HepG2 (cell line): ENCODE data around the gene SSC5D. TPM values are rescaled to one million over a fixed set of nuclear protein-coding genes. Genes with fewer than 3 reads are reported as not detected.
A peak's percentile ranks its signal among the peaks of the same experiment; 100 is the strongest.

ENCODE experiments used
- ATAC-seq: fragments of 200-7000 bp; cut with Tn5 transposase; 3 replicates; pipeline ENCODE4 v1.9.1; 2020; ENCODE audit warnings: mild to moderate bottlenecking, moderate library complexity
- BruUV-seq: library from RNA; stranded (reverse); fragments of 400-500 nt; replicated peaks from 2 replicates; lab custom pipeline; 2021; lab: Mats Ljungman, UMichigan
- CTCF ChIA-PET: fragments of 300-600 bp; formaldehyde crosslinking; extraction: SDS; loops from one replicate; lab custom pipeline; 2021; ENCODE audit warnings: low total read pairs, inconsistent platforms, low intra/inter-chr PET ratio; lab: Yijun Ruan, JAX
- POLR2A ChIA-PET: fragments of 350-600 bp; sonication (Branson Sonifier 250); formaldehyde crosslinking; loops from one replicate; lab custom pipeline; 2020; ENCODE audit warnings: antibody characterized with exemption, inconsistent platforms; lab: Yijun Ruan, JAX
- DNase-seq: peaks from one replicate; pipeline ENCODE4 v3.0.0-alpha.2; 2015; ENCODE audit warnings: low spot score
- FAIRE-seq: peaks from 3 replicates; lab custom pipeline; 2011; peaks lifted over from hg19 to GRCh38; lab: Jason Lieb, UNC
- H2AFZ ChIP-seq: one replicate; pipeline ENCODE4 v1.6.1; 2011; ENCODE audit warnings: low read length, inconsistent platforms
- H3K27ac ChIP-seq: fragments of 300-600 bp; 3 replicates; pipeline ENCODE4 v1.8.0; 2011; ENCODE audit warnings: mixed run types, mild to moderate bottlenecking, mixed read lengths, low read length, inconsistent platforms; ENCODE audit not compliant: insufficient read depth; ENCODE audit errors: extremely low read length
- H3K27me3 ChIP-seq, 2 experiments: fragments of 200-600 bp in 1 of 2; 2 replicates in 1 of 2; 3 replicates in 1 of 2; pipeline versions ENCODE4 v1.6.0 to v1.8.0; 2011; ENCODE audit warnings: low read length in 2 of 2, mild to moderate bottlenecking in 2 of 2, moderate library complexity in 2 of 2, inconsistent platforms in 1 of 2; ENCODE audit not compliant: insufficient read depth in 2 of 2, control insufficient read depth in 1 of 2
- H3K36me3 ChIP-seq, 2 experiments: fragments of 200-600 bp in 1 of 2; replicated peaks in 1 of 2; 2 replicates in 1 of 2; 3 replicates in 1 of 2; pipeline versions ENCODE4 v1.5.1 to v1.8.0; 2011; ENCODE audit warnings: low read length in 2 of 2, inconsistent platforms in 1 of 2; ENCODE audit not compliant: insufficient read depth in 2 of 2, control insufficient read depth in 1 of 2
- H3K4me1 ChIP-seq: 2 replicates; pipeline ENCODE4 v1.5.1; 2012; ENCODE audit warnings: low read length, inconsistent platforms; ENCODE audit not compliant: insufficient read depth
- H3K4me2 ChIP-seq: 2 replicates; pipeline ENCODE4 v1.6.0; 2011; ENCODE audit warnings: low read depth, low read length, inconsistent platforms
- H3K4me3 ChIP-seq, 3 experiments: fragments of 200-600 bp in 1 of 3; sonication (generic), shearing (Covaris generic) in 1 of 3; replicated peaks in 1 of 3; 2 replicates each; pipeline ENCODE4 v1.5.1; 2011 to 2016; ENCODE audit warnings: low read length in 3 of 3, inconsistent platforms in 2 of 3, low read depth in 2 of 3, mild to moderate bottlenecking in 2 of 3, control low read depth in 1 of 3, mixed read lengths in 1 of 3; ENCODE audit not compliant: insufficient read depth in 1 of 3
- H3K79me2 ChIP-seq: one replicate; pipeline ENCODE4 v1.6.1; 2011; ENCODE audit warnings: low read length, inconsistent platforms; ENCODE audit not compliant: insufficient read depth
- H3K9ac ChIP-seq: 2 replicates; pipeline ENCODE4 v1.6.0; 2011; ENCODE audit warnings: mild to moderate bottlenecking, low read depth, low read length, inconsistent platforms; ENCODE audit not compliant: insufficient read depth
- H3K9me3 ChIP-seq: 2 replicates; pipeline ENCODE4 v1.5.1; 2012; ENCODE audit warnings: mild to moderate bottlenecking, low read length
- H4K20me1 ChIP-seq: 2 replicates; pipeline ENCODE4 v1.6.0; 2011; ENCODE audit warnings: inconsistent platforms, mild to moderate bottlenecking, low read length, moderate library complexity; ENCODE audit not compliant: insufficient read depth
- ARID5B ChIP-seq: IDR thresholded peaks from 2 replicates; pipeline ENCODE4 v1.4.0; 2020; ENCODE audit warnings: mild to moderate bottlenecking, missing genetic modification reagents
- BCL6 ChIP-seq: IDR thresholded peaks from 2 replicates; pipeline ENCODE4 v1.6.1; 2016; ENCODE audit warnings: missing genetic modification reagents, missing compliant biosample characterization
- BCLAF1 ChIP-seq: fragments of 450-650 bp; IDR thresholded peaks from 2 replicates; pipeline ENCODE4 v1.6.1; 2017; ENCODE audit warnings: mild to moderate bottlenecking
- ETV5 ChIP-seq: IDR thresholded peaks from 2 replicates; pipeline ENCODE4 v1.6.1; 2018; ENCODE audit warnings: missing biosample characterization, missing genetic modification reagents, inconsistent platforms, borderline replicate concordance
- GATAD2A ChIP-seq: IDR thresholded peaks from 2 replicates; pipeline ENCODE4 v1.6.1; 2016
- JUNB ChIP-seq: sonication (generic); formaldehyde crosslinking; IDR thresholded peaks from 2 replicates; pipeline ENCODE4 v1.8.0; 2022; ENCODE audit warnings: missing genetic modification reagents, mild to moderate bottlenecking, borderline replicate concordance
- KDM2A ChIP-seq: sonication (generic); formaldehyde crosslinking; IDR thresholded peaks from 2 replicates; pipeline ENCODE4 v1.4.0; 2020; ENCODE audit warnings: low read depth, missing genetic modification reagents, borderline replicate concordance
- MED1 ChIP-seq: sonication (generic); formaldehyde crosslinking; IDR thresholded peaks from 2 replicates; pipeline ENCODE4 v1.4.0; 2020; ENCODE audit warnings: missing genetic modification reagents
- NONO ChIP-seq, 2 experiments: fragments of 450-650 bp in 1 of 2; sonication (generic) in 1 of 2; formaldehyde crosslinking in 1 of 2; IDR thresholded peaks in 1 of 2; conservative IDR thresholded peaks in 1 of 2; 2 replicates each; pipeline versions ENCODE4 v1.6.1 to v1.8.0; 2017 to 2022; ENCODE audit warnings: mild to moderate bottlenecking in 1 of 2, missing genetic modification reagents in 1 of 2, moderate library complexity in 1 of 2
- RFX1 ChIP-seq: fragments of 450-650 bp; IDR thresholded peaks from 2 replicates; pipeline ENCODE4 v1.6.1; 2017
- SAFB2 ChIP-seq: sonication (generic); formaldehyde crosslinking; IDR thresholded peaks from 2 replicates; pipeline ENCODE4 v1.5.1; 2020; ENCODE audit warnings: missing genetic modification reagents, low read depth, mild to moderate bottlenecking, borderline replicate concordance
- ZFY ChIP-seq: sonication (generic); formaldehyde crosslinking; IDR thresholded peaks from 2 replicates; pipeline ENCODE4 v1.4.0; 2020; ENCODE audit warnings: missing genetic modification reagents
- ZNF160 ChIP-seq: sonication (generic); formaldehyde crosslinking; IDR thresholded peaks from 2 replicates; pipeline ENCODE4 v1.8.0; 2022; ENCODE audit warnings: mild to moderate bottlenecking, inconsistent platforms, missing genetic modification reagents
- ZNF639 ChIP-seq: conservative IDR thresholded peaks from 2 replicates; pipeline ENCODE4 v1.6.1; 2018; ENCODE audit warnings: missing genetic modification reagents
- ZNF788 ChIP-seq: sonication (generic); formaldehyde crosslinking; IDR thresholded peaks from 2 replicates; pipeline ENCODE4 v1.5.0; 2020; ENCODE audit warnings: mild to moderate bottlenecking, missing genetic modification reagents, borderline replicate concordance
- WGBS: methylation state at CpG from one replicate; pipeline ENCODE4 v1.1.6; 2017; ENCODE audit warnings: low lambda C conversion rate; 5-methylcytosine and 5-hydroxymethylcytosine counted together
- in situ Hi-C: cut with HindIII; loops from 2 replicates; pipeline ENCODE4 v1.10.0; 2017; ENCODE audit warnings: low pct_unique_long_range_greater_than_20kb; ENCODE audit not compliant: extremely low pct_ligation_motif_present
- intact Hi-C: fragments of 100-400 bp; cut with micrococcal nuclease; formaldehyde crosslinking; loops from one replicate; pipeline ENCODE4 v1.10.0; 2022; ENCODE audit not compliant: unreplicated experiment
- polyA plus RNA-seq, 8 experiments: library from polyadenylated mRNA; depleted of rRNA in 3 of 8; stranded (reverse) in 7 of 8; unstranded in 1 of 8; fragments of >200 nt; fragmentation: Illumina TruSeq in 4 of 8; extraction: Trizol in 4 of 8; gene quantifications; 2 replicates each; pipeline versions ENCODE4 v1.2.1 to v1.2.3, GENCODE V29; 2011 to 2016; ENCODE audit warnings: low read depth in 4 of 8, missing spikeins in 1 of 8, mixed read lengths in 1 of 8; ENCODE audit not compliant: insufficient read depth in 1 of 8
- total RNA-seq, 5 experiments: library from RNA; depleted of rRNA; stranded (reverse); fragments of >200 nt; fragmentation: Illumina TruSeq; extraction: Trizol; gene quantifications; 2 replicates each; pipeline ENCODE4 v1.2.3, GENCODE V29; 2016; ENCODE audit warnings: low read depth in 1 of 5

Gene SSC5D
- total and polyA plus RNA-seq, 2 of the 13 experiments (the other 11 are each of a cell fraction or from before 2014, with no cell fraction given) = not detected

GRCh38 chr19:55503502-55504251 is 15.4 kb downstream of the SSC5D start:
- FAIRE-seq (no peak), DNase-seq (peak; percentile 64), ATAC-seq (peak; percentile 91)
- peak overlapping the region in 2 of 3 experiments; percentile 39 to 54; a peak in 3 of 6 replicates for H3K4me3 ChIP-seq
- ChIA-PET CTCF (interaction anchor here (0.8 to 2.0 kb wide), 4 partner anchors 36 to 362 kb away, joined by 3 to 24 read pairs (median 6); no protein-coding TSS in a partner anchor), POLR2A (interaction anchor here (1.0 to 1.9 kb wide), 7 partner anchors 10 to 275 kb away, joined by 3 to 10 read pairs (median 5); partner anchors contain the start of genes FIZ1, ISOC2, TMEM86B and ZNF524)
- no peak overlapping the region for H3K9ac ChIP-seq
- H3K9me3 ChIP-seq = no peaks in the 10 kb centered on the region
- no peaks in the 10 kb centered on the region for H3K79me2 ChIP-seq
- H2AFZ ChIP-seq = no peak overlapping the region
- H3K4me1 ChIP-seq = peaks cover 19% of the 10 kb centered on the region
- peaks cover 3 to 41% of the 10 kb centered on the region in 2 experiments; a peak in 4 of 5 replicates for H3K27me3 ChIP-seq
- in situ Hi-C loops = no loop called here
- H4K20me1 ChIP-seq = no peaks in the 10 kb centered on the region
- intact Hi-C loops = no loop called here
- peak overlapping the region; percentile 59 for H3K4me2 ChIP-seq
- BruUV-seq = no TSS peak
- 42% methylated on average over 62 of the region's 64 CpGs for WGBS
- no peak overlapping the region for H3K27ac ChIP-seq
- no peaks in the 10 kb centered on the region for H3K36me3 ChIP-seq
- no peak for TF ChIP-seq BCL6
- no peak for TF ChIP-seq BCLAF1
- no peak for TF ChIP-seq NONO (IDR thresholded peaks at IDR 0.05)
- no peak; the same call in 1 of the 2 replicates for TF ChIP-seq NONO (CRISPR knock-in tag; conservative IDR thresholded peaks at IDR 0.05)
- no peak; the same call in 1 of the 2 replicates for TF ChIP-seq SAFB2
- 0 out of 2 replicates have a peak, but pooled peaks have one; percentile 8 for TF ChIP-seq MED1
- 0 out of 2 replicates have a peak, but pooled peaks have one; percentile 63 for TF ChIP-seq ZNF160 (CRISPR knock-in tag)
- TF ChIP-seq ZNF639 (CRISPR knock-in tag) = no peak
- peak; percentile 71; the same call in 1 of the 2 replicates for TF ChIP-seq KDM2A (CRISPR knock-in tag)
- TF ChIP-seq JUNB (CRISPR knock-in tag) = no peak
- TF ChIP-seq RFX1 = no peak
- TF ChIP-seq ZNF788 (CRISPR knock-in tag) = peak; percentile 81; the same call in 1 of the 2 replicates
- peak; percentile 40 for TF ChIP-seq ARID5B
- TF ChIP-seq ZFY (CRISPR knock-in tag) = peak; percentile 46; the same call in 1 of the 2 replicates
- no peak; the same call in 1 of the 2 replicates for TF ChIP-seq GATAD2A (CRISPR knock-in tag)
- TF ChIP-seq ETV5 (CRISPR knock-in tag) = peak; percentile 72; the same call in 1 of the 2 replicates
